AG04449 (cell line): ENCODE data around the gene STAP2.
"Not testable (repeated sequence)": the region's sequence is repeated elsewhere in the genome, so short reads cannot be mapped to it uniquely, and the experiment has no call there.

Source experiments
- CTCF ChIA-PET: fragments of 350-600 bp; formaldehyde crosslinking; extraction: SDS; loops from one replicate; lab custom pipeline; 2021; ENCODE audit warnings: antibody characterized with exemption; lab: Yijun Ruan, JAX
- POLR2A ChIA-PET: fragments of 400-600, 350-600 bp; formaldehyde crosslinking; extraction: SDS; loops from one replicate; lab custom pipeline; 2020; ENCODE audit warnings: antibody characterized with exemption, inconsistent platforms; lab: Yijun Ruan, JAX
- DNase-seq: peaks from one replicate; pipeline ENCODE4 v3.0.0-alpha.2; 2010; ENCODE audit warnings: low read depth, low spot score
- H3K4me3 ChIP-seq: 2 replicates; pipeline ENCODE4 v1.5.1; 2011; ENCODE audit warnings: low read depth, mild to moderate bottlenecking, control low read depth, low read length
- TF ChIP-seq, protein P1 (sequence below): IDR thresholded peaks from one replicate; pipeline ENCODE4 v1.5.1; 2011; ENCODE audit warnings: mild to moderate bottlenecking, moderate library complexity, low read length, control low read depth, inconsistent platforms; ENCODE audit not compliant: insufficient read depth; ENCODE audit errors: missing control alignments

Gene STAP2

GRCh38 chr19:4294389-4294788 lies 44.2 kb downstream of the STAP2 start:
- no peak overlapping the region for H3K4me3 ChIP-seq
- ChIA-PET POLR2A (no interaction called here), CTCF (no interaction called here)
- no peak for DNase-seq
- TF ChIP-seq, protein P1, sequence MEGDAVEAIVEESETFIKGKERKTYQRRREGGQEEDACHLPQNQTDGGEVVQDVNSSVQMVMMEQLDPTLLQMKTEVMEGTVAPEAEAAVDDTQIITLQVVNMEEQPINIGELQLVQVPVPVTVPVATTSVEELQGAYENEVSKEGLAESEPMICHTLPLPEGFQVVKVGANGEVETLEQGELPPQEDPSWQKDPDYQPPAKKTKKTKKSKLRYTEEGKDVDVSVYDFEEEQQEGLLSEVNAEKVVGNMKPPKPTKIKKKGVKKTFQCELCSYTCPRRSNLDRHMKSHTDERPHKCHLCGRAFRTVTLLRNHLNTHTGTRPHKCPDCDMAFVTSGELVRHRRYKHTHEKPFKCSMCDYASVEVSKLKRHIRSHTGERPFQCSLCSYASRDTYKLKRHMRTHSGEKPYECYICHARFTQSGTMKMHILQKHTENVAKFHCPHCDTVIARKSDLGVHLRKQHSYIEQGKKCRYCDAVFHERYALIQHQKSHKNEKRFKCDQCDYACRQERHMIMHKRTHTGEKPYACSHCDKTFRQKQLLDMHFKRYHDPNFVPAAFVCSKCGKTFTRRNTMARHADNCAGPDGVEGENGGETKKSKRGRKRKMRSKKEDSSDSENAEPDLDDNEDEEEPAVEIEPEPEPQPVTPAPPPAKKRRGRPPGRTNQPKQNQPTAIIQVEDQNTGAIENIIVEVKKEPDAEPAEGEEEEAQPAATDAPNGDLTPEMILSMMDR, result no peak

GRCh38 chr19:4292515-4292914 lies 46.1 kb downstream of the STAP2 start:
- no peak for DNase-seq
- ChIA-PET CTCF (no interaction called here), POLR2A (no interaction called here)
- no peak overlapping the region for H3K4me3 ChIP-seq
- TF ChIP-seq, protein P1, result no peak

DNA sequence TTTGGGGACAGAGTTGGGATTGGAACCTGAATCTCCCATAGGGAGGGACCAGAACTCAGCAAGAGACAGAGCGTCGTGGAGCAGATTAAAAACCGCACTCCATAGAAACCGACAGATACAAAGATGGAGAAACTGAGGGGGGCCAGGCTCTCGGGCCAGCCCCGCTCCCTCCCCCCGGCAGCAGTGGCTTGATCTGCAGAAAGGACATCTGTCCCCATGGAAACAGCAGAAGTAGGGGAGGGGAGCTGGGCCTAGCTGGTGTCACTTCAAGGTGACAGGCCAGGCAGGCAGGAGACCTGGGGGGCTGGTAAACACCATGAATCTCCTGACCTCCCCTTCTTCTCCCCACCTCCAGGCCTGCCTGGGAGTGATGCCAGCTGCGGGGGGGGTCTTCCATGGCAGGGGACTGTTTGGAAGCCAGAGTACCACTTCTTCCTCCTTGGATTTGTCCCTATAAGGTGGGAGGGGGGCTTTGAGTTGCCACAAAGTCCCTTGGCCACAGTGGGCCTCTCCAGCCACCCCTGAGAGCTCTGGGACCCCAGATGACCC lies 47.4 kb downstream of the STAP2 start:
- CTCF ChIA-PET, result no interaction called here
- POLR2A ChIA-PET, result interaction anchor here (0.6 kb wide), 1 partner anchor 26 kb away, joined by 3 read pairs; no protein-coding TSS in a partner anchor
- H3K4me3 ChIP-seq, result no peak overlapping the region
- DNase-seq, result no peak
- TF ChIP-seq, protein P1, result no peak

DNA sequence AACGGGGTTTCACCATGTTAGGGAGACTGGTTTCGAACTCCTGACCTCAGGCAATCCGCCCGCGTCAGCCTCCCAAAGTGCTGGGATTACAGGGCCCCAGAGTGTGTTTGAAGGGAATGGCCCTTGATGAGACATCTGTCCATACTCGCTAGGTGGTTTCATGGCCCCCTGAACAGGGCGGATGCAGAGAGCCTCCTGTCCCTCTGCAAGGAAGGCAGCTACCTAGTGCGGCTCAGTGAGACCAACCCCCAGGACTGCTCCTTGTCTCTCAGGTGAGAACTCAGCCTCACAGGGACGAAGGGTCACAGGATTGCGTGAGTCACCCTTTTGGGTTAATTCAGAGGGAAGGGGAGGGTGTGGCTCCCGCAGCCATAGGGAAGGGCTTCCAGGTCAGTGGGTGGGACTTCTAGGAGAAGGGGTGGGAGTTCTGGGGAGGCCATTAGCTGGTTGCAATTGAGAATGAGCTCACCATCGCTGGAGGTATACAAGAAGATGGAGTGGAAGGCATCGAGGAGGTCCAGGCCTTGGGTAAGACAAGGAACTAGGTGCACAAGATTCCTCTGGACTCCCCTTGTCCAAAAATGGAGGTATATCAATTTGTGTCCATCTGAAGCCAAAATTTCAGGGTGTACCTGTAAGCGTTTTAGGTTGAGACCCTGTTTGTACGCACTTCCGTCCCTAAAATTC lies 50.4 kb downstream of the STAP2 start:
- ChIA-PET CTCF (interaction anchor here (1.0 to 1.6 kb wide), 2 partner anchors 11 to 20 kb away, joined by 3 to 4 read pairs; no protein-coding TSS in a partner anchor), POLR2A (no interaction called here)
- TF ChIP-seq, protein P1, result no peak
- no peak overlapping the region for H3K4me3 ChIP-seq
- DNase-seq, result no peak

GRCh38 chr19:4286141-4286540 lies 52.5 kb downstream of the STAP2 start:
- POLR2A ChIA-PET, DNase-seq, H3K4me3 ChIP-seq, CTCF ChIA-PET: not testable (repeated sequence)

DNA sequence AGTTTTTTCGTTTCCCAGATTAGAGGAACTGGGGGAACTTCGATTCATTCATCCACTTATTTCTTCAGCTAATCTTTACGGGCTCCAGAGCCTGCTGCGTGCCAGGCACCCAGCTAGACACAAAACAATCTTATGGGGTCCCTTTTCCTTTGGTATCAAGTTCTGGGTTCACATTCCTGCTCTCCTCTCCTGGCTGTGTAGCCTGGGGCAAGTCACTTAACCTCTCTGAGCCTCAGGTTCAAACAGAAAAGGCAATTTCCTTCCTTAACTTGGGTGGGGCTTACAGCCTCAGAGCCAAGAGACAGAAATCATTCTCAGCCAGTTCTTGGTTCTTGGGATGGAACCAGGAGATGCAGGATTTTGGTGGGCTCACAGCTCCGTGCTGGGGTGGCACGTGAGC lies 53.7 kb downstream of the STAP2 start:
- POLR2A ChIA-PET, result no interaction called here
- TF ChIP-seq, protein P1, result no peak
- no peak overlapping the region for H3K4me3 ChIP-seq
- CTCF ChIA-PET, result interaction anchor here (1.0 to 1.3 kb wide), 2 partner anchors 13 to 17 kb away, joined by 3 read pairs; no protein-coding TSS in a partner anchor
- no peak for DNase-seq
